ENCODE results near the gene VWF.

VWF gene

DNA sequence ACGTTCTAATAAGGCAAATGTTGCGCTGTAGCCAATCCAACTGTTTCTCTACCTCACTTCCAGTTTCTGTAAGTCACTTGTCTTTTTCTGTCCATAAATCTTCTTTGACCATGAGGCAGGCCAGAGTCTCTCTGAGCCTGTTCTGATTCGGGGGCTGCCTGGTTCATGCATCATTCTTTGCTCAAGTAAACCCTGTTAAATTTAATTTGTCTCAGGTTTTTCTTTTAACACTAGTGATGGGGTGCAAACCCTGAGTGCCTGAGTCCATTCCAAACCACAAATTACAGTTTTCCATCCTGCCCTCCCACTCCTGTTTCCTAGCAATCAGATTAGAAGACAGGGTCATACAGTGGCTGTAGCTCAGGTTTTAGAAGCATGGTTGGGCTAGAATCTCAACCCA is 41.9 kb downstream of the VWF start:
- POLR2A ChIA-PET = no interaction called here
- DNase-seq (ENCODE audit: extremely low spot score) = no peak
- no peak for TF ChIP-seq NFRKB (IDR thresholded peaks at IDR 0.05)
- TF ChIP-seq L3MBTL2 (conservative IDR thresholded peaks at IDR 0.05) = no peak
- no peak for TF ChIP-seq FOXM1 (IDR thresholded peaks at IDR 0.05; ENCODE audit: borderline replicate concordance)
- TF ChIP-seq CTBP1 (IDR thresholded peaks at IDR 0.05; ENCODE audit: borderline replicate concordance) = no peak
- no peak for TF ChIP-seq ARNT (IDR thresholded peaks at IDR 0.05)
- no peak for TF ChIP-seq SUZ12 (IDR thresholded peaks at IDR 0.05)
- no peak for TF ChIP-seq TARDBP (IDR thresholded peaks at IDR 0.05)
- TF ChIP-seq FOXK2 (IDR thresholded peaks at IDR 0.05) = no peak
- no peak for TF ChIP-seq BHLHE40 (IDR thresholded peaks at IDR 0.05; ENCODE audit: borderline replicate concordance)
- no peak for TF ChIP-seq ZNF384 (IDR thresholded peaks at IDR 0.05)
- no peak for TF ChIP-seq ELF4 (IDR thresholded peaks at IDR 0.05)
- no peak for TF ChIP-seq HDGF (IDR thresholded peaks at IDR 0.05; ENCODE audit: borderline replicate concordance)
- TF ChIP-seq LEF1 (IDR thresholded peaks at IDR 0.05; ENCODE audit: borderline replicate concordance) = no peak
- TF ChIP-seq FOXA1 (IDR thresholded peaks at IDR 0.05) = no peak
- TF ChIP-seq, protein P1, sequence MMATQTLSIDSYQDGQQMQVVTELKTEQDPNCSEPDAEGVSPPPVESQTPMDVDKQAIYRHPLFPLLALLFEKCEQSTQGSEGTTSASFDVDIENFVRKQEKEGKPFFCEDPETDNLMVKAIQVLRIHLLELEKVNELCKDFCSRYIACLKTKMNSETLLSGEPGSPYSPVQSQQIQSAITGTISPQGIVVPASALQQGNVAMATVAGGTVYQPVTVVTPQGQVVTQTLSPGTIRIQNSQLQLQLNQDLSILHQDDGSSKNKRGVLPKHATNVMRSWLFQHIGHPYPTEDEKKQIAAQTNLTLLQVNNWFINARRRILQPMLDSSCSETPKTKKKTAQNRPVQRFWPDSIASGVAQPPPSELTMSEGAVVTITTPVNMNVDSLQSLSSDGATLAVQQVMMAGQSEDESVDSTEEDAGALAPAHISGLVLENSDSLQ (IDR thresholded peaks at IDR 0.05) = no peak
- no peak for TF ChIP-seq SP1 (IDR thresholded peaks at IDR 0.05)
- CTCF ChIA-PET = no interaction called here

GRCh38 chr12:6080149-6081045 is 44.1 kb downstream of the VWF start:
- CTCF ChIA-PET = interaction anchor here (0.8 to 1.1 kb wide), 3 partner anchors 16 to 204 kb away, joined by 3 read pairs; no protein-coding TSS in a partner anchor
- no peak for DNase-seq (ENCODE audit: extremely low spot score)
- TF ChIP-seq FOXM1 (IDR thresholded peaks at IDR 0.05; ENCODE audit: borderline replicate concordance) (no peak), CTBP1 (IDR thresholded peaks at IDR 0.05; ENCODE audit: borderline replicate concordance) (no peak), ELF4 (IDR thresholded peaks at IDR 0.05) (no peak), SUZ12 (IDR thresholded peaks at IDR 0.05) (no peak), FOXA1 (IDR thresholded peaks at IDR 0.05) (no peak)
- POLR2A ChIA-PET = no interaction called here

GRCh38 chr12:6078398-6079096 is 45.9 kb downstream of the VWF start:
- TF ChIP-seq FOXM1 (IDR thresholded peaks at IDR 0.05; ENCODE audit: borderline replicate concordance) (no peak), BHLHE40 (IDR thresholded peaks at IDR 0.05; ENCODE audit: borderline replicate concordance) (no peak), ZNF384 (IDR thresholded peaks at IDR 0.05) (no peak), ARNT (IDR thresholded peaks at IDR 0.05) (no peak), FOXK2 (IDR thresholded peaks at IDR 0.05) (no peak), L3MBTL2 (conservative IDR thresholded peaks at IDR 0.05) (no peak), LEF1 (IDR thresholded peaks at IDR 0.05; ENCODE audit: borderline replicate concordance) (no peak), HDGF (IDR thresholded peaks at IDR 0.05; ENCODE audit: borderline replicate concordance) (no peak), ELF4 (IDR thresholded peaks at IDR 0.05) (no peak), FOXA1 (IDR thresholded peaks at IDR 0.05) (no peak)
- POLR2A ChIA-PET = no interaction called here
- no peak for DNase-seq (ENCODE audit: extremely low spot score)
- CTCF ChIA-PET = no interaction called here

GRCh38 chr12:6077692-6078083 is 46.8 kb downstream of the VWF start:
- DNase-seq (ENCODE audit: extremely low spot score) = no peak
- CTCF ChIA-PET = no interaction called here
- POLR2A ChIA-PET = no interaction called here
- TF ChIP-seq NFRKB (IDR thresholded peaks at IDR 0.05) (no peak), LEF1 (IDR thresholded peaks at IDR 0.05; ENCODE audit: borderline replicate concordance) (no peak), HDGF (IDR thresholded peaks at IDR 0.05; ENCODE audit: borderline replicate concordance) (no peak), CTBP1 (IDR thresholded peaks at IDR 0.05; ENCODE audit: borderline replicate concordance) (no peak), TARDBP (IDR thresholded peaks at IDR 0.05) (no peak), ELF4 (IDR thresholded peaks at IDR 0.05) (no peak)
- TF ChIP-seq, protein P1 (IDR thresholded peaks at IDR 0.05) = no peak

GRCh38 chr12:6076776-6077691 is 47.4 kb downstream of the VWF start:
- POLR2A ChIA-PET = no interaction called here
- DNase-seq (ENCODE audit: extremely low spot score) = no peak
- CTCF ChIA-PET = no interaction called here
- TF ChIP-seq FOXM1 (IDR thresholded peaks at IDR 0.05; ENCODE audit: borderline replicate concordance) (no peak), ZNF384 (IDR thresholded peaks at IDR 0.05) (no peak), BHLHE40 (IDR thresholded peaks at IDR 0.05; ENCODE audit: borderline replicate concordance) (no peak), HDGF (IDR thresholded peaks at IDR 0.05; ENCODE audit: borderline replicate concordance) (no peak), FOXA1 (IDR thresholded peaks at IDR 0.05) (no peak)
- TF ChIP-seq, protein P1 (IDR thresholded peaks at IDR 0.05) = no peak

Measured in HEK293T (cell line).